Panc1 (cell line): Measurements from ENCODE around the gene COL5A2.

Source experiments
- POLR2AphosphoS5 ChIP-seq: IDR thresholded peaks from 2 replicates; pipeline ENCODE4 v1.6.1; 2012; ENCODE audit warnings: mild to moderate bottlenecking, low read depth, low read length, moderate library complexity
- SIN3A ChIP-seq: IDR thresholded peaks from 2 replicates; pipeline ENCODE4 v1.6.1; 2012; ENCODE audit warnings: low read depth, mild to moderate bottlenecking, low read length, moderate library complexity, borderline replicate concordance; ENCODE audit not compliant: insufficient read depth
- TCF7L2 ChIP-seq: IDR thresholded peaks from 2 replicates; pipeline ENCODE4 v1.6.1; 2011; ENCODE audit warnings: mild to moderate bottlenecking, low read depth, low read length, inconsistent platforms
- TF ChIP-seq, protein P1 (sequence below): fragments of 450-650 bp; IDR thresholded peaks from 2 replicates; pipeline ENCODE4 v1.5.1; 2017; ENCODE audit warnings: mild to moderate bottlenecking
- TF ChIP-seq, protein P2 (sequence below), 2 experiments: IDR thresholded peaks; 2 replicates each; pipeline ENCODE4 v1.6.1; 2011 to 2012; ENCODE audit warnings: low read depth in 2 of 2, control low read depth in 1 of 2, low read length in 1 of 2, mild to moderate bottlenecking in 1 of 2, moderate library complexity in 1 of 2; ENCODE audit not compliant: insufficient read depth in 1 of 2

DNA sequence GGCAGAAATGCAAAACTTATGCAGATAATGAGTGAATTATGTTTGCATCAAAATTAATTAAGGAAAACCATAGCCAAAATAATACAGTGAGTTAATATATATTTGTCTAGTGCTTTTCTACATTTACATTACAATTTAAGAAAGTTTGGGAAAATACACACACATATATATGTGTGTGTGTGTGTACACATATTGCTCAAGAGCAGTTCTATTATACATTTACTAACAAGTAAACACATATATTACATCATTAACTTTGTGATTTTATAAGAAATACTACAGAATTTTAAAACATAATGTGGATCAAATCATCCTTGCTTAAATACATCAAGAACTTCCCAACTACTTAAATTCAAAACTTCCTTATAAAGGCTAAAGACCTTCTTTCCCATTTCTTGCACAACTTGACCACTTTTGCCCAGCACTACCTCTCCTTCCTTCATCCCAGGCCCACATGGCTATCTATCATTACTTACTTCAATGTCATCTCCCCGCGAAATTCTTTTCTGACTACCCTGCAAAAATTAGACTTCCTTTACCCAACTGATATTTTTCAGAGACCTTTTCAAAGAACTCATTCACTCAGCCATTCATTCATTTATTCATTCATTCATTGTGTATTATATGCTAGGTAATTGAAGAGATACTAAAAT, 68.4 kb downstream of the COL5A2 start:
- TF ChIP-seq POLR2AphosphoS5, result no peak
- TF ChIP-seq, protein P1, sequence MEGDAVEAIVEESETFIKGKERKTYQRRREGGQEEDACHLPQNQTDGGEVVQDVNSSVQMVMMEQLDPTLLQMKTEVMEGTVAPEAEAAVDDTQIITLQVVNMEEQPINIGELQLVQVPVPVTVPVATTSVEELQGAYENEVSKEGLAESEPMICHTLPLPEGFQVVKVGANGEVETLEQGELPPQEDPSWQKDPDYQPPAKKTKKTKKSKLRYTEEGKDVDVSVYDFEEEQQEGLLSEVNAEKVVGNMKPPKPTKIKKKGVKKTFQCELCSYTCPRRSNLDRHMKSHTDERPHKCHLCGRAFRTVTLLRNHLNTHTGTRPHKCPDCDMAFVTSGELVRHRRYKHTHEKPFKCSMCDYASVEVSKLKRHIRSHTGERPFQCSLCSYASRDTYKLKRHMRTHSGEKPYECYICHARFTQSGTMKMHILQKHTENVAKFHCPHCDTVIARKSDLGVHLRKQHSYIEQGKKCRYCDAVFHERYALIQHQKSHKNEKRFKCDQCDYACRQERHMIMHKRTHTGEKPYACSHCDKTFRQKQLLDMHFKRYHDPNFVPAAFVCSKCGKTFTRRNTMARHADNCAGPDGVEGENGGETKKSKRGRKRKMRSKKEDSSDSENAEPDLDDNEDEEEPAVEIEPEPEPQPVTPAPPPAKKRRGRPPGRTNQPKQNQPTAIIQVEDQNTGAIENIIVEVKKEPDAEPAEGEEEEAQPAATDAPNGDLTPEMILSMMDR, result no peak
- no peak for TF ChIP-seq SIN3A
- TF ChIP-seq, protein P2, sequence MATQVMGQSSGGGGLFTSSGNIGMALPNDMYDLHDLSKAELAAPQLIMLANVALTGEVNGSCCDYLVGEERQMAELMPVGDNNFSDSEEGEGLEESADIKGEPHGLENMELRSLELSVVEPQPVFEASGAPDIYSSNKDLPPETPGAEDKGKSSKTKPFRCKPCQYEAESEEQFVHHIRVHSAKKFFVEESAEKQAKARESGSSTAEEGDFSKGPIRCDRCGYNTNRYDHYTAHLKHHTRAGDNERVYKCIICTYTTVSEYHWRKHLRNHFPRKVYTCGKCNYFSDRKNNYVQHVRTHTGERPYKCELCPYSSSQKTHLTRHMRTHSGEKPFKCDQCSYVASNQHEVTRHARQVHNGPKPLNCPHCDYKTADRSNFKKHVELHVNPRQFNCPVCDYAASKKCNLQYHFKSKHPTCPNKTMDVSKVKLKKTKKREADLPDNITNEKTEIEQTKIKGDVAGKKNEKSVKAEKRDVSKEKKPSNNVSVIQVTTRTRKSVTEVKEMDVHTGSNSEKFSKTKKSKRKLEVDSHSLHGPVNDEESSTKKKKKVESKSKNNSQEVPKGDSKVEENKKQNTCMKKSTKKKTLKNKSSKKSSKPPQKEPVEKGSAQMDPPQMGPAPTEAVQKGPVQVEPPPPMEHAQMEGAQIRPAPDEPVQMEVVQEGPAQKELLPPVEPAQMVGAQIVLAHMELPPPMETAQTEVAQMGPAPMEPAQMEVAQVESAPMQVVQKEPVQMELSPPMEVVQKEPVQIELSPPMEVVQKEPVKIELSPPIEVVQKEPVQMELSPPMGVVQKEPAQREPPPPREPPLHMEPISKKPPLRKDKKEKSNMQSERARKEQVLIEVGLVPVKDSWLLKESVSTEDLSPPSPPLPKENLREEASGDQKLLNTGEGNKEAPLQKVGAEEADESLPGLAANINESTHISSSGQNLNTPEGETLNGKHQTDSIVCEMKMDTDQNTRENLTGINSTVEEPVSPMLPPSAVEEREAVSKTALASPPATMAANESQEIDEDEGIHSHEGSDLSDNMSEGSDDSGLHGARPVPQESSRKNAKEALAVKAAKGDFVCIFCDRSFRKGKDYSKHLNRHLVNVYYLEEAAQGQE (IDR thresholded peaks at IDR 0.05; ENCODE audit: insufficient read depth in 1 of 2, low read depth in 2 of 2, low read length in 1 of 2), result no peak
- TF ChIP-seq TCF7L2, result no peak
